NT2/D1 (cell line): Measurements from ENCODE around the gene CTSC.
"Not testable (repeated sequence)": the region's sequence is repeated elsewhere in the genome, so short reads cannot be mapped to it uniquely, and the experiment has no call there.

Experiments used
- DNase-seq: peaks from one replicate; pipeline ENCODE4 v3.0.0-alpha.2; 2011; ENCODE audit warnings: low read depth, low spot score
- H3K27me3 ChIP-seq: 2 replicates; pipeline ENCODE4 v1.6.0; 2011; ENCODE audit warnings: mild to moderate bottlenecking; ENCODE audit not compliant: insufficient read length, insufficient read depth
- H3K36me3 ChIP-seq: 2 replicates; pipeline ENCODE4 v1.6.1; 2011; ENCODE audit warnings: mild to moderate bottlenecking, low read length, mixed read lengths; ENCODE audit not compliant: insufficient read depth, insufficient read length
- H3K4me1 ChIP-seq: 2 replicates; pipeline ENCODE4 v1.5.1; 2011; ENCODE audit not compliant: insufficient read depth, insufficient read length
- H3K4me3 ChIP-seq: 2 replicates; pipeline ENCODE4 v1.5.1; 2011; ENCODE audit warnings: low read depth; ENCODE audit not compliant: insufficient read length
- H3K9ac ChIP-seq: 2 replicates; pipeline ENCODE4 v1.6.0; 2011; ENCODE audit warnings: low read depth; ENCODE audit not compliant: insufficient read length
- H3K9me3 ChIP-seq: 2 replicates; pipeline ENCODE4 v1.5.1; 2011; ENCODE audit warnings: mild to moderate bottlenecking, low read length; ENCODE audit not compliant: insufficient read depth
- SUZ12 ChIP-seq: IDR thresholded peaks from 2 replicates; pipeline ENCODE4 v1.6.1; 2011; ENCODE audit not compliant: insufficient read length, insufficient read depth; ENCODE audit errors: extremely low read depth
- YY1 ChIP-seq: IDR thresholded peaks from 2 replicates; pipeline ENCODE4 v1.6.1; 2011; ENCODE audit not compliant: insufficient read length, insufficient read depth
- ZNF274 ChIP-seq: IDR thresholded peaks from 2 replicates; pipeline ENCODE4 v1.6.1; 2011; ENCODE audit warnings: mild to moderate bottlenecking, low read depth, low read length

CTSC gene

GRCh38 chr11:88327462-88328143, 9.9 kb downstream of the CTSC start:
- TF ChIP-seq ZNF274, result no peak
- no peak for TF ChIP-seq SUZ12
- no peak for TF ChIP-seq YY1
- DNase-seq, result no peak
- Histone ChIP-seq H3K36me3 (peaks cover 33% of the 10 kb centered on the region), H3K4me1 (no peaks in the 10 kb centered on the region), H3K4me3 (no peak overlapping the region), H3K9me3 (no peaks in the 10 kb centered on the region), H3K9ac (no peak overlapping the region), H3K27me3 (no peaks in the 10 kb centered on the region)

- Histone ChIP-seq H3K36me3 (peaks cover 30% of the 10 kb centered on the region), H3K9ac (no peak overlapping the region), H3K9me3 (no peaks in the 10 kb centered on the region), H3K4me1 (no peaks in the 10 kb centered on the region), H3K4me3 (no peak overlapping the region), H3K27me3 (no peaks in the 10 kb centered on the region)
- no peak for DNase-seq
- TF ChIP-seq ZNF274 (no peak), YY1 (no peak), SUZ12 (no peak)
Measured at GRCh38 chr11:88327061-88327460, 10.5 kb downstream of the CTSC start.

DNA sequence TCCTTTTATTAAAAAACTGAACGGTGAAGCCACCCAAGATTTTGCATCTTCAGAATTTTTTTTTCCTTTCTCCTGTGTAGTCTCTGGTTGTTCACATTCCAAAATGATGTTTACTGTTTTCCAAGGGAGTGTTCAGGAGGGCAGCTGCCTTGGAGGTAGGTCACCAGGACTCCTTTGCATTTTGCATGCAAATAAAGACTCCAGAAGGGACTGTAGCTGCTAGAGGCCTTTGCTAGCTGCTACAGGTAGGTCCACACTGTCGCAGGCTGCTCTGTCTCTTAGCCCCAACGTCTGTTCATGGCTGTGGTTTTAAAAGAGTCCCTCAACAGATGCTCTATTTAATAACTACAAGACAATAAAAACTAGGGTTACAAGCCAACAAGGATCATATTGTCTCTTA, 11.4 kb downstream of the CTSC start:
- Histone ChIP-seq H3K4me3 (no peak overlapping the region), H3K9me3 (no peaks in the 10 kb centered on the region), H3K4me1 (no peaks in the 10 kb centered on the region), H3K36me3 (peaks cover 21% of the 10 kb centered on the region), H3K27me3 (no peaks in the 10 kb centered on the region), H3K9ac (no peak overlapping the region)
- no peak for DNase-seq
- no peak for TF ChIP-seq ZNF274
- TF ChIP-seq YY1, result no peak
- no peak for TF ChIP-seq SUZ12

DNA sequence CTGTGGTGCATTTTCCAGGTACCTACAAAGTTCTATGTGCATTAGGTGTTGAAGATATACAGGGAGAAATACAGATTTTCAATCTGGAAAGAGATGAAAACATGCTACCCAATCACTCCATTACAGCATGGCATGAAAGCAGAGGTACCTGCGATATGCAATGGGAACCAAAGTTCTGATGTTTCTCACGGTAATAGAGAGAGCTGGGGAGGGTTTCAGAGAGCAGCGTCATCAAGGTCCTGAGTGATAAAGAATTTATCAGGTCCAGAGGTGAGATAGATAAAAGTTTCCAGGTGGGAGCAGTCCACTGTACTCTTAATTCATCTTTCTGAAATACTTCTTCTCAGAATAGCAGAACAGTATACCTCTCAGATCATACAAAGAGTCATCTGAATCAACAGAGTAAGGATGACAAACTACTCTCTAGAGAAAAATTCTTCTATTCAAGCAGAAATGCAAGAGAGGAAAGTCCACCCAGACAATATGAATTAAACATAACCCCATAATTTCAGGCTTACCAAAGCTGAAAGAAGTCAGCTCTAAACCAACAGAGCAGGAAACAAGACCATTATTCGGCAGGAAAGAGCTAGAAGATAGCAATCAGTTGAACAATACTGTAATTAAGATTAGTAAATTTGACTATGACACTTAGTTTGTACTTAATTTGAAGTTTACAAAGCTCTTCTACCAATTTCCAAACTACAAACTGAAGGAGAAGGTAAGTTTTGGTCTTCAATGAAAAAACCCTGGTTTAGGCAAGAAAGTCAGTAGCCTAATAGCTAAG, 12.8 kb downstream of the CTSC start:
- TF ChIP-seq YY1 (no peak), SUZ12 (no peak), ZNF274 (no peak)
- Histone ChIP-seq H3K4me1 (no peaks in the 10 kb centered on the region), H3K27me3 (no peaks in the 10 kb centered on the region), H3K9me3 (no peaks in the 10 kb centered on the region), H3K4me3 (no peak overlapping the region), H3K9ac (no peak overlapping the region), H3K36me3 (peaks cover 20% of the 10 kb centered on the region)
- DNase-seq, result no peak

GRCh38 chr11:88322881-88323280, 14.7 kb downstream of the CTSC start:
- not testable (repeated sequence) for H3K4me3 ChIP-seq, H3K27me3 ChIP-seq, H3K4me1 ChIP-seq, H3K9ac ChIP-seq, H3K9me3 ChIP-seq, DNase-seq
- peaks cover 11% of the 10 kb centered on the region for H3K36me3 ChIP-seq

DNA sequence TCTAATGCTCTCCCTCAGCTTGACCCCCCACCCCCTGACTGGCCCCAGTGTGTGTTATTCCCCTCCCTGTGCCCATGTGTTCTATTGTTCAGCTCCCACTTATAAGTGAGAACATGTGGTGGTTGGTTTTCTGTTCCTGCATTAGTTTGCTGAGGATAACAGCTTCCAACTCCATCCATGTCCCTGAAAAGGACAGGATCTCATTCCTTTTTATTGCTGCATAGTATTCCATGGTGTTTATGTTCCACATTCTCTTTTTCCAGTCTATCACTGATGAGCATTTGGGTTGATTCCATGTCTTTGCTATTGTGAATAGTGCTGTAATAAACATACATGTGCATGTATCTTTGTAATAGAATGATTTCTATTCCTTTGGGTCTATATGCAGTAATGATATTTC, 16.1 kb downstream of the CTSC start:
- H3K9me3 ChIP-seq, DNase-seq, H3K9ac ChIP-seq, H3K27me3 ChIP-seq, H3K4me1 ChIP-seq, H3K36me3 ChIP-seq, H3K4me3 ChIP-seq: not testable (repeated sequence)

DNA sequence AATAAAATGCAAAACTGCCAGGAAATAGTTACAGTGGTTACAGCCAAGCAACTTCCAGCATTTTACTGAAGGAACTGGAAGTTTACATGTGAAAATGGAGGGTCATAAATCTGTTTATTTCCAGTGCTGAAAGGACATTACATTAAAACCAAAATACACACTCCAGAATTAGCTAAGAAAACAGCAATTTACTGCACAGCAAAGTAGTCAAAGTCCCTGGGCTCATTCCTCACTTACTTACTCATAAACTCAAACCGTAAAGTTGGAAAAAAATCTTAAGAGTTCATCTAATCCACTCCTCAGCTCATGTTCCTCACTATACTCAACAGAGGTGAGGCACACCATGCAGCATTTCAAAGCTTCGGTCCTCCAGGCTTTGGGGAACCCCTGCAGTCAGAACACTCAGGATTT, 17.4 kb downstream of the CTSC start:
- peaks cover 10% of the 10 kb centered on the region for H3K36me3 ChIP-seq
- H3K9me3 ChIP-seq, result no peaks in the 10 kb centered on the region

More for the DNA sequence above, 17.4 kb downstream of the CTSC start:
- H3K9ac ChIP-seq, result no peak overlapping the region
- no peak for DNase-seq
- no peak overlapping the region for H3K4me3 ChIP-seq
- H3K27me3 ChIP-seq, result no peaks in the 10 kb centered on the region
- no peaks in the 10 kb centered on the region for H3K4me1 ChIP-seq
- TF ChIP-seq YY1 (no peak), ZNF274 (no peak), SUZ12 (no peak)
